Transverse colon (tissue), 4 donors: ENCODE measurements around the gene PPFIA1. TPM values are rescaled to one million over a fixed set of nuclear protein-coding genes. Genes with fewer than 3 reads are reported as not detected.

Experiments
- DNase-seq: peaks from one replicate; pipeline ENCODE4 v3.0.0-alpha.2; 2019
- H3K27ac ChIP-seq, 4 donors: fragments of 200-600 bp; sonication (generic); 2 replicates each; pipeline ENCODE4 v1.5.1; 2016 to 2018; ENCODE audit warnings: inconsistent platforms in 4 of 4
- H3K27me3 ChIP-seq: fragments of 200-600 bp; sonication (generic); 2 replicates; pipeline ENCODE4 v1.5.1; 2017; ENCODE audit warnings: inconsistent platforms
- H3K36me3 ChIP-seq, 4 donors: fragments of 200-600 bp; sonication (generic); 2 replicates each; pipeline ENCODE4 v1.5.1; 2017 to 2019; ENCODE audit warnings: inconsistent platforms in 4 of 4
- H3K4me1 ChIP-seq, 4 donors: fragments of 200-600 bp; sonication (generic); 2 replicates each; pipeline ENCODE4 v1.5.1; 2017 to 2020; ENCODE audit warnings: inconsistent platforms in 4 of 4
- H3K4me3 ChIP-seq, 4 donors: fragments of 200-600 bp; sonication (generic); 1 replicate in 1 of 4; 2 replicates in 3 of 4; pipeline versions ENCODE4 v1.5.1 to v1.6.1; 2017 to 2019; ENCODE audit warnings: inconsistent platforms in 4 of 4
- H3K9me3 ChIP-seq, 2 donors: fragments of 200-600 bp; sonication (generic); 2 replicates each; pipeline ENCODE4 v1.5.1; 2017 to 2019; ENCODE audit warnings: inconsistent platforms in 2 of 2
- CTCF ChIP-seq, 5 experiments: fragments of 200-600 bp in 3 of 5; fragments of 450-650 bp in 2 of 5; sonication (generic) in 3 of 5; IDR thresholded peaks; 1 replicate in 2 of 5; 2 replicates in 3 of 5; pipeline ENCODE4 v1.5.1; 2016 to 2017; ENCODE audit warnings: antibody characterized with exemption in 5 of 5, inconsistent platforms in 3 of 5, mild to moderate bottlenecking in 2 of 5, moderate library complexity in 1 of 5
- EP300 ChIP-seq: sonication (generic); formaldehyde crosslinking; IDR thresholded peaks from one replicate; pipeline ENCODE4 v1.6.1; 2017; ENCODE audit warnings: antibody characterized with exemption, low read depth
- POLR2A ChIP-seq: fragments of 450-650 bp; IDR thresholded peaks from one replicate; pipeline ENCODE4 v1.6.1; 2016; ENCODE audit warnings: antibody characterized with exemption, mild to moderate bottlenecking, moderate library complexity
- POLR2AphosphoS5 ChIP-seq, 3 donors: sonication (generic); formaldehyde crosslinking; IDR thresholded peaks; one replicate each; pipeline ENCODE4 v1.6.1; 2016; ENCODE audit warnings: antibody characterized with exemption in 3 of 3
- WGBS, 2 donors: methylation state at CpG; one replicate each; pipeline ENCODE4 v1.1.5; 2018; ENCODE audit warnings: low coverage in 1 of 2; 5-methylcytosine and 5-hydroxymethylcytosine counted together
- in situ Hi-C, 4 donors: fragments of 200-750 bp; cut with MboI; loops; one replicate each; pipeline versions ENCODE4 v1.15.0 to v1.15.1; 2017; ENCODE audit warnings: low sequenced_read_pairs in 3 of 4, low pct_ligation_motif_present in 1 of 4, low pct_unique_long_range_greater_than_20kb in 1 of 4
- intact Hi-C: fragments of 100-400 bp; cut with DNase I; formaldehyde crosslinking; loops from one replicate; pipeline ENCODE4 v1.15.1; 2023; ENCODE audit warnings: low total_unique reads
- total RNA-seq, 4 donors: library from RNA; depleted of rRNA; stranded (reverse); fragments of >200 nt; gene quantifications; one replicate each; pipeline ENCODE4 v1.1.0, GENCODE V29; 2016

Gene PPFIA1
- total RNA-seq, 4 donors from 2014 or later, result 42.6 to 143 (median 72.8) TPM

- H3K9me3 ChIP-seq, result no peaks in the 10 kb centered on the region
- no peaks in the 10 kb centered on the region for H3K27me3 ChIP-seq
- no peaks in the 10 kb centered on the region for H3K4me1 ChIP-seq
- H3K36me3 ChIP-seq, result no peaks in the 10 kb centered on the region
- no peak for DNase-seq
- in situ Hi-C loops, result no loop called here
- intact Hi-C loops, result no loop called here
- TF ChIP-seq POLR2AphosphoS5 (IDR thresholded peaks at IDR 0.05) (no peak), POLR2A (no peak), EP300 (no peak), CTCF (IDR thresholded peaks at IDR 0.05) (no peak)
- no peak overlapping the region for H3K27ac ChIP-seq
- H3K4me3 ChIP-seq, result no peak overlapping the region
- 80 to 83% methylated on average over 4 to 8 of the region's 8 CpGs for WGBS, 2 donors
Observed at GRCh38 chr11:70313945-70314344, 43.5 kb downstream of the PPFIA1 start.

DNA sequence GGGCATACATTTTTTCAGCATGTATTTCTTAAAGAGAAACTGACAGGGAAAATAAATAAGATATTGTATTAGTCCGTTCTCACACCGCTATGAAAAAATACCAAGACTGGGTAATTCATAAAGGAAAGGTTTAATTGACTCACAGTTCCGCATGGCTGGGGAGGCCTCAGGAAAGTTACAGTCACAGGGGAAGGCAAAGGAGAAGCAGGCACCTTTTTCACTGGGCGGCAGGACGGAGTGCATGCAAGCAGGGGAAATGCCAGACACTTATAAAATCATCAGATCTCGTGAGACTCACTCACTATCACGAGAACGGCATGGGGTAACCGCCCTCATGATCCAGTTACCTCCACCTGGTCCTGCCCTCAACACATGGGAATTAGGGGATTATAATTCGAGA lies 44.2 kb downstream of the PPFIA1 start:
- Histone ChIP-seq H3K4me1 (no peaks in the 10 kb centered on the region), H3K27ac (no peak overlapping the region), H3K27me3 (no peaks in the 10 kb centered on the region), H3K36me3 (no peaks in the 10 kb centered on the region), H3K9me3 (no peaks in the 10 kb centered on the region), H3K4me3 (no peak overlapping the region)
- no peak for DNase-seq
- intact Hi-C loops (no loop called here), in situ Hi-C loops (no loop called here)
- WGBS, 2 donors, result 72 to 81% methylated on average over 7 to 10 of the region's 10 CpGs
- TF ChIP-seq CTCF (IDR thresholded peaks at IDR 0.05) (no peak), EP300 (no peak), POLR2A (no peak), POLR2AphosphoS5 (IDR thresholded peaks at IDR 0.05) (no peak)

DNA sequence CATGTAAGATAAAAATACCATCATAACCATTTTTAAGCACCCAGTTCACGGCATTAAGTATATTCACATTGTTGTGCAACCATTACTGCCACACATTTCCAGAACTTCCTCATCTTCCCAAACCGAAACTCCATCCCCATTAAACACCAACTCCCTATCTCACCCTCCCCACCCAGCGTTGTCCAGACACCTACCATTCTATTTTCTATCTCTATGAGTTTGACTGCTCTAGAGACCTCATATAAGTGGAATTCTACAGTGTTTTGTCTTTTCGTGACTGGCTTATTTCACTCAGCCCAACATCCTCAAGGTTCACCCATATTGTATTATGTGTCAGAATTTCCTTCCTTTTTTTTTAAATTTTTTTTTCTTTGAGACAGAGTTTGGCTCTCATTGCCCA lies 45.2 kb downstream of the PPFIA1 start:
- no peaks in the 10 kb centered on the region for H3K9me3 ChIP-seq
- H3K4me3 ChIP-seq, result no peak overlapping the region
- in situ Hi-C loops, result no loop called here
- TF ChIP-seq CTCF (IDR thresholded peaks at IDR 0.05), result no peak
- no peak for TF ChIP-seq POLR2AphosphoS5 (IDR thresholded peaks at IDR 0.05)
- no peak for TF ChIP-seq EP300
- no peak for TF ChIP-seq POLR2A
- H3K36me3 ChIP-seq, result peaks cover 0 to 1% (median 0%) of the 10 kb centered on the region in 4 donors
- intact Hi-C loops, result no loop called here
- no peak overlapping the region for H3K27ac ChIP-seq
- no peaks in the 10 kb centered on the region for H3K27me3 ChIP-seq
- DNase-seq, result no peak
- H3K4me1 ChIP-seq, result no peaks in the 10 kb centered on the region
- WGBS, 2 donors, result 89 to 90% methylated on average over 4 of the region's 4 CpGs

GRCh38 chr11:70317581-70318305 lies 47.3 kb downstream of the PPFIA1 start:
- Histone ChIP-seq H3K4me3 (no peak overlapping the region), H3K27ac (no peak overlapping the region), H3K27me3 (no peaks in the 10 kb centered on the region), H3K4me1 (no peaks in the 10 kb centered on the region), H3K36me3 (peaks cover 0 to 4% (median 0%) of the 10 kb centered on the region in 4 donors), H3K9me3 (no peaks in the 10 kb centered on the region)
- intact Hi-C loops (no loop called here), in situ Hi-C loops (no loop called here)
- no peak for DNase-seq
- TF ChIP-seq POLR2A, result no peak
- TF ChIP-seq POLR2AphosphoS5 (IDR thresholded peaks at IDR 0.05), result no peak
- no peak for TF ChIP-seq CTCF (IDR thresholded peaks at IDR 0.05)
- TF ChIP-seq EP300, result no peak
- WGBS, 2 donors, result 90 to 95% methylated on average over 9 to 14 of the region's 14 CpGs
